KMS-11 (cell line): ENCODE data around the gene KCNJ6.

ENCODE experiments used
- H2AFZ ChIP-seq: fragments of 200-600 bp; sonication (generic); 2 replicates; pipeline ENCODE4 v1.6.1; 2016; ENCODE audit warnings: antibody characterized with exemption, mixed run types, low read depth
- H3K27ac ChIP-seq: fragments of 200-600 bp; sonication (generic); 2 replicates; pipeline ENCODE4 v1.6.1; 2016; ENCODE audit warnings: mild to moderate bottlenecking, mixed run types
- H3K27me3 ChIP-seq: fragments of 200-600 bp; sonication (generic); 2 replicates; pipeline ENCODE4 v1.6.1; 2017; ENCODE audit warnings: mild to moderate bottlenecking, low read depth, mixed run types, moderate library complexity; ENCODE audit not compliant: insufficient read depth
- H3K36me3 ChIP-seq: fragments of 200-600 bp; sonication (generic); 2 replicates; pipeline ENCODE4 v1.6.1; 2017; ENCODE audit warnings: mild to moderate bottlenecking, mixed run types; ENCODE audit not compliant: insufficient read depth
- H3K4me1 ChIP-seq: fragments of 200-600 bp; sonication (generic); 2 replicates; pipeline ENCODE4 v1.6.1; 2016; ENCODE audit warnings: mild to moderate bottlenecking, low read depth, mixed run types; ENCODE audit not compliant: poor library complexity, severe bottlenecking
- H3K4me2 ChIP-seq: fragments of 200-600 bp; sonication (generic); 2 replicates; pipeline ENCODE4 v1.7.0; 2016; ENCODE audit warnings: mild to moderate bottlenecking, mixed run types
- H3K4me3 ChIP-seq: fragments of 200-600 bp; sonication (generic); IDR thresholded peaks from 2 replicates; pipeline ENCODE4 v1.6.1; 2017; ENCODE audit warnings: low read depth, low read length, mixed read lengths; ENCODE audit not compliant: insufficient read depth
- H3K79me2 ChIP-seq: fragments of 200-600 bp; sonication (generic); 2 replicates; pipeline ENCODE4 v1.6.1; 2016; ENCODE audit warnings: low read depth, mixed run types; ENCODE audit not compliant: insufficient read depth
- H3K9ac ChIP-seq: fragments of 200-600 bp; sonication (generic); 2 replicates; pipeline ENCODE4 v1.6.1; 2016; ENCODE audit warnings: mild to moderate bottlenecking, mixed run types
- H4K20me1 ChIP-seq: fragments of 200-600 bp; sonication (generic); 2 replicates; pipeline ENCODE4 v1.6.1; 2016; ENCODE audit warnings: mild to moderate bottlenecking, mixed run types; ENCODE audit not compliant: insufficient read depth
- TF ChIP-seq, protein P1 (sequence below): fragments of 200-600 bp; sonication (generic); conservative IDR thresholded peaks from 2 replicates; pipeline ENCODE4 v1.6.1; 2017; ENCODE audit warnings: low read depth, mild to moderate bottlenecking, antibody characterized with exemption, low read length, moderate library complexity, mixed read lengths

The KCNJ6 gene

DNA sequence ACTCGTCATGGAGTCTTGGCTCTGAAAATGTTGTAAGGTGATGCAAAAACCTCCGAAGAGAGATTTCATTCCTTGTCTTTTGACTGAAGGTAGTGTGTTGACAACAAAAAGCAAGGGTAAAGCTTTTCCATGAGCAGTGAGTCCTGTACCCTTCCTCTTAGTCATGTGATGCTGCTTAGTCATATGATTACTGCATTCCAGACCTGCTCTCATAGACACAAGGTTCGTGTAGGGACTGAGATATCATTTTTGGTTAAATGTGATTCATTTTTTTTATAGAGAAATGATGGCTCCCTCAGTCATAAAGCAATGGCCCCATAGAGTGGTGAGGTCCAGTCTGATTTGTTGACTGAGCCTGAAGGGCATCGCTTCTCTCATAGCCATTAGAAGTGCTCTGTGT lies 9.2 kb downstream of the KCNJ6 start:
- Histone ChIP-seq H3K27ac (no peak overlapping the region), H3K4me1 (no peaks in the 10 kb centered on the region), H4K20me1 (no peaks in the 10 kb centered on the region), H3K36me3 (no peaks in the 10 kb centered on the region), H3K27me3 (no peaks in the 10 kb centered on the region), H3K79me2 (no peaks in the 10 kb centered on the region), H3K4me2 (no peak overlapping the region), H2AFZ (no peak overlapping the region), H3K4me3 (no peak overlapping the region), H3K9ac (no peak overlapping the region)
- TF ChIP-seq, protein P1, sequence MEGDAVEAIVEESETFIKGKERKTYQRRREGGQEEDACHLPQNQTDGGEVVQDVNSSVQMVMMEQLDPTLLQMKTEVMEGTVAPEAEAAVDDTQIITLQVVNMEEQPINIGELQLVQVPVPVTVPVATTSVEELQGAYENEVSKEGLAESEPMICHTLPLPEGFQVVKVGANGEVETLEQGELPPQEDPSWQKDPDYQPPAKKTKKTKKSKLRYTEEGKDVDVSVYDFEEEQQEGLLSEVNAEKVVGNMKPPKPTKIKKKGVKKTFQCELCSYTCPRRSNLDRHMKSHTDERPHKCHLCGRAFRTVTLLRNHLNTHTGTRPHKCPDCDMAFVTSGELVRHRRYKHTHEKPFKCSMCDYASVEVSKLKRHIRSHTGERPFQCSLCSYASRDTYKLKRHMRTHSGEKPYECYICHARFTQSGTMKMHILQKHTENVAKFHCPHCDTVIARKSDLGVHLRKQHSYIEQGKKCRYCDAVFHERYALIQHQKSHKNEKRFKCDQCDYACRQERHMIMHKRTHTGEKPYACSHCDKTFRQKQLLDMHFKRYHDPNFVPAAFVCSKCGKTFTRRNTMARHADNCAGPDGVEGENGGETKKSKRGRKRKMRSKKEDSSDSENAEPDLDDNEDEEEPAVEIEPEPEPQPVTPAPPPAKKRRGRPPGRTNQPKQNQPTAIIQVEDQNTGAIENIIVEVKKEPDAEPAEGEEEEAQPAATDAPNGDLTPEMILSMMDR, result no peak

DNA sequence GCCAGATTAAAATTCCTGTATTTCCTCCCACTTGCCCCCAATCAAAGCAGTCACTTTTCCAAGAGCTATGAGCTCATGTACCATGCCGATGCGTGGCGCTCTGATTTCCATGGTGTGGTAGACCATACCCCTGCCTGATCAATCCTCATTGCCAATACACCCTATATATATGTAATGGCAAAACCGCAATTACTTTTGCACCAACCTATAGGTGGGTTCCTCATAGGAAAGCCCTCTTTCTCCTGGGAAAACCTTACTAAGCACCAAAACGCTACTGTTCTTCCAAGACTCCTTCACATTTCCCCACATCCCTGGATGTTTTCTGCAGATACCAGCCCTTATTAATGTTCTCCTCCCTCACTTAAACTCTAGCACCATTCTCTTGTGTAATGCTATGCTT lies 11.0 kb downstream of the KCNJ6 start:
- H3K27ac ChIP-seq, result no peak overlapping the region
- H3K9ac ChIP-seq, result no peak overlapping the region
- H3K36me3 ChIP-seq, result no peaks in the 10 kb centered on the region
- H3K4me3 ChIP-seq, result no peak overlapping the region
- no peaks in the 10 kb centered on the region for H3K4me1 ChIP-seq
- H3K27me3 ChIP-seq, result no peaks in the 10 kb centered on the region
- no peaks in the 10 kb centered on the region for H4K20me1 ChIP-seq
- no peaks in the 10 kb centered on the region for H3K79me2 ChIP-seq
- no peak overlapping the region for H3K4me2 ChIP-seq
- TF ChIP-seq, protein P1, result no peak
- no peak overlapping the region for H2AFZ ChIP-seq

DNA sequence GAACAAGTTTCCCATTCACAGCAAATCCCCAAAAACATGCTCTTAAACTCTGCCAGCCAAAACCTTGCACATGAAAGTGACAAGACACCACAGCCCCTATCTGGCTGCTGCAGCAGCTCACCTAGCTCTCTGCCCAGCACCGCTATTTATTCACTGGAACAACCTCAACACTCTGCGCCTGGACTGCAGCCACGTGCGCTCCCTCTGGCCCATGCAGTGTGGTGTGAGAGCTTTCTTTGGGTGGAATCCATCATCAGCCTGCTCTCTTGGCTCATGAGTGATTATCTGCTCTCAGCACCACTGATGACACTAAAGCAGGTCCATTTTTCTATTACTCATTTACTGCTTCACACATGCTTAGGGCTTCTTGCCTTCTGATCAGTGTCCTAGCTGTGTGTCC lies 11.4 kb downstream of the KCNJ6 start:
- H3K79me2 ChIP-seq, result no peaks in the 10 kb centered on the region
- no peak overlapping the region for H3K9ac ChIP-seq
- H3K4me1 ChIP-seq, result no peaks in the 10 kb centered on the region
- H2AFZ ChIP-seq, result no peak overlapping the region
- H3K4me2 ChIP-seq, result no peak overlapping the region
- H3K27ac ChIP-seq, result no peak overlapping the region
- no peak overlapping the region for H3K4me3 ChIP-seq
- H4K20me1 ChIP-seq, result no peaks in the 10 kb centered on the region
- no peaks in the 10 kb centered on the region for H3K27me3 ChIP-seq
- no peaks in the 10 kb centered on the region for H3K36me3 ChIP-seq
- TF ChIP-seq, protein P1, result no peak

DNA sequence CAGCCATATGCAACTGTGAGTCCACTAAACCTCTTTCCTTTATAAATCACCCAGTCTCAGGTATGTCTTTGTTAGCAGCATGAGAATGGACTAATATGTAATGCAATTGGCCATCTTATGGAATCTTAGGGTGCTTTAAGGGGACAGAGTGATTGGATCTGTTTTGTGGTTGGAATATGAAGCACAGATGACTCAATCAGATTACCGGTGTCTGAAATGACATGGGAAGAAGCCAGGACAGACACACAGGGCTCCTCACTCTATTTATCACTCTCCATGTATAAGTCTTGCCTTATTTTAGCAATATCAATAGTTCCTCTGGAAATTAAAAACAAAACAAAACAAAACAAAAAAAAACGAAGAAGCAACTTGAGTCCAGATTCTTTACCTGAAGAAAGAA lies 12.9 kb downstream of the KCNJ6 start:
- Histone ChIP-seq H2AFZ (no peak overlapping the region), H3K27me3 (no peaks in the 10 kb centered on the region), H3K4me1 (no peaks in the 10 kb centered on the region), H3K9ac (no peak overlapping the region), H4K20me1 (no peaks in the 10 kb centered on the region), H3K36me3 (no peaks in the 10 kb centered on the region), H3K4me3 (no peak overlapping the region), H3K79me2 (no peaks in the 10 kb centered on the region), H3K27ac (no peak overlapping the region), H3K4me2 (no peak overlapping the region)
- TF ChIP-seq, protein P1, result no peak

DNA sequence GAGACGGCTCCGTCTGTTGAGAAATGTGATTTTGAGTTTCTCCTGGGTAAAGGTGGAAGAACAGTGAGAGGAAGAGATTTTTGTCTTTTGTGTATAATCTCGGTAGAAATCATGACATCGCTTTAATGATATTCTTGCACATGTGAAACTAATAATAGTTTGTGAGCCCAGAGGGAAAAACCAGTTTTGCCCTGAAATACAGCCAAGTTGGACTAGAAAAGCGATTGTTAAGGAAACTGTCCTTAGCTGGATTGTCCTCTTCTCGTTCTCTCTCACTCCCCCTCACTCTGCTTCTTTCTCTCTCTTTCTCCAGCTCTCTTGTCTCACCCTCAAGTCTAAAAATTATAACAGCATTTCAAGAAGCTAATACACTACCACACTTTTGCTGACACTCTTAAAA lies 17.1 kb downstream of the KCNJ6 start:
- TF ChIP-seq, protein P1, result no peak
- no peak overlapping the region for H2AFZ ChIP-seq
- H3K4me2 ChIP-seq, result no peak overlapping the region
- no peaks in the 10 kb centered on the region for H4K20me1 ChIP-seq
- H3K4me1 ChIP-seq, result no peaks in the 10 kb centered on the region
- no peak overlapping the region for H3K4me3 ChIP-seq
- H3K27ac ChIP-seq, result no peak overlapping the region
- no peak overlapping the region for H3K9ac ChIP-seq
- H3K79me2 ChIP-seq, result no peaks in the 10 kb centered on the region
- no peaks in the 10 kb centered on the region for H3K27me3 ChIP-seq
- no peaks in the 10 kb centered on the region for H3K36me3 ChIP-seq
